ENCODE measurements around the gene CMIP. TPM values are rescaled to one million over a fixed set of nuclear protein-coding genes. Genes with fewer than 3 reads are reported as not detected.

The CMIP gene
- total RNA-seq, 5 donors from 2014 or later (not counting 1 experiment from before 2014, with no cell fraction given), result 39.8 to 55.9 (median 42.6) TPM

DNA sequence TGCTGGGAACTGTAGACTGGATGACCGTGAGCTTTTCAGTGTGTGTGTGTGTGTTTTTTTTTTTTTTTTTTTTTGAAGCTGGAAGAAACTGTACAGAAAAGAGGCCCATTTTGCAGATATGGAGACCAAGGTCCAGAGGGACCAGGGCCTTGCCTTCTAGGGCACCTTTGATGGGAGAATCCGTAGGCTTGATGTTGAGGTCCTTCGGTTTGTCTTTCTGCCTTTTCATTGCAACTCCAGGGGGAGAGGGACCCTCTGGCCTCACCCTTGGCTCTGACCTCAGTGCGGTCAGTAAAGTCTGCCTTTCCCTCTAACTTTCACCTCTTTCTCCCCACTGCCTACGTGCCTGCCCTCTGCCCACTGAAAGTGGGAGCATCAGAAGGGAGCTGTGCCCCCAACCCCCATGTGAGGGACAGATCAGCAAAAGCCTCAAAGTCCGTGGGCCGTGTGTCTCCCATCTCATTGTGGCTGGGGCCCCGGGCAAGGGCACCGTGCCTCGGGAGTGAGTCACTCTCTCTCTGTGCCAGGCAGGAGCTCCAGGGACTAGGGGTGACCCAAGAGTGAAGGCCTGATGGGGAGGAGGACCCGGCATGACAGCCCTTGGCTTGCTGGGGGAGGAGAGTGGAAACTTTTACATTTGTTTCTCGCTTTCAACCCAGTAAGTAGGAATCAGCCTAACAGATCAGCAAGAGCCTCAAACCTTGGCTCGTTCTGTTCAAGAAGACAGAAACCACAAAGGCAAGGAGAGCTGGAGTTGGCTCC is 123.6 kb downstream of the CMIP start:
- ATAC-seq (replicated peaks in 1 of 4), result no peak
- no peak overlapping the region for H3K27ac ChIP-seq (ENCODE audit: low read length)

DNA sequence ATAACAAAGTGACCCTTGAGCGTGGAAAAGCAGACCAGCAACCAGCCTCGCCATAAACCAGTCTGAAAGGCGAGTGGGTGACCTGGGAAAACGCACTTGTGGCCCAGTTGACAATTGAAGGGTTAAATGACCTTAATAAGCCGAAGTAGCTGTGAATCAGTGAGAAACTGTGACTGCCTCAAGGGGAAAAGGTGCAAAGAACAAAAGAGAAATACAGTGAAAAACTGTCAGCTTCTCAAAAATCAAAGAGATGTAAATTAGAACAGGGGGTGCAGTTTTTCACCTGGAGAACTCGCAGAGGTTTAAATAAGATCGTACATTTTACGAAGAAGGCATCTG is 124.1 kb downstream of the CMIP start:
- CTCF ChIA-PET, result no interaction called here
- Mint-ChIP-seq H3K4me3 (no peak overlapping the region), H3K4me1 (peaks cover 24 to 39% (median 27%) of the 10 kb centered on the region in 3 donors), H3K27ac (no peak overlapping the region), H3K9me3 (peaks cover 0 to 3% (median 0%) of the 10 kb centered on the region in 3 donors), H3K27me3 (no peaks in the 10 kb centered on the region), H3K36me3 (peaks cover 12% of the 10 kb centered on the region)
- H3K4me1 ChIP-seq (ENCODE audit: control insufficient read depth in 1 of 2, extremely low read depth in 1 of 2, insufficient read depth in 2 of 2, low read length in 2 of 2), result peaks cover 0 to 28% of the 10 kb centered on the region in 2 experiments
- H3K36me3 ChIP-seq (ENCODE audit: control insufficient read depth in 2 of 2, extremely low read depth in 1 of 2, insufficient read depth in 1 of 2, low read length in 1 of 2), result peaks cover 0 to 3% of the 10 kb centered on the region in 2 donors
- ATAC-seq (replicated peaks in 1 of 4) (no peak), DNase-seq (no peak)
- H3K4me3 ChIP-seq (ENCODE audit: control insufficient read depth in 1 of 2, extremely low read depth in 1 of 2, low read length in 1 of 2), result no peak overlapping the region
- no peak overlapping the region for H3K27ac ChIP-seq (ENCODE audit: low read length)
- H3K27me3 ChIP-seq (replicated peaks in 1 of 2; ENCODE audit: control insufficient read depth in 2 of 2, extremely low read depth in 1 of 2, insufficient read depth in 2 of 2, low read length in 1 of 2), result no peaks in the 10 kb centered on the region
- WGBS (ENCODE audit: insufficient coverage), result 65% methylated on average over 8 of the region's 8 CpGs
- H3K9me3 ChIP-seq, result no peaks in the 10 kb centered on the region
- POLR2A ChIA-PET, result no interaction called here

More for the DNA sequence above, 123.6 kb downstream of the CMIP start:
- Histone ChIP-seq H3K9me3 (no peaks in the 10 kb centered on the region), H3K27me3 (replicated peaks in 1 of 2; ENCODE audit: control insufficient read depth in 2 of 2, extremely low read depth in 1 of 2, insufficient read depth in 2 of 2, low read length in 1 of 2) (no peaks in the 10 kb centered on the region), H3K36me3 (ENCODE audit: control insufficient read depth in 2 of 2, extremely low read depth in 1 of 2, insufficient read depth in 1 of 2, low read length in 1 of 2) (peaks cover 0 to 3% of the 10 kb centered on the region in 2 donors), H3K4me3 (ENCODE audit: control insufficient read depth in 1 of 2, extremely low read depth in 1 of 2, low read length in 1 of 2) (no peak overlapping the region), H3K4me1 (ENCODE audit: control insufficient read depth in 1 of 2, extremely low read depth in 1 of 2, insufficient read depth in 2 of 2, low read length in 2 of 2) (peaks cover 0 to 32% of the 10 kb centered on the region in 2 experiments)
- H3K9me3 Mint-ChIP-seq, result peaks cover 0 to 3% (median 0%) of the 10 kb centered on the region in 3 donors
- H3K36me3 Mint-ChIP-seq, result peaks cover 12% of the 10 kb centered on the region
- WGBS (ENCODE audit: insufficient coverage), result 50% methylated on average over 8 of the region's 13 CpGs
- peaks cover 28 to 39% (median 30%) of the 10 kb centered on the region in 3 donors for H3K4me1 Mint-ChIP-seq
- DNase-seq, result peak in 1 of 35 experiments; percentile 14
- ChIA-PET POLR2A (interaction anchor here in 1 of 2 donors (0.7 kb wide), 1 partner anchor 25 kb away, joined by 3 read pairs; no protein-coding TSS in a partner anchor), CTCF (no interaction called here)
- H3K27me3 Mint-ChIP-seq, result no peaks in the 10 kb centered on the region
- H3K27ac Mint-ChIP-seq, result peak overlapping the region; percentile 36 to 69
- no peak overlapping the region for H3K4me3 Mint-ChIP-seq

DNA sequence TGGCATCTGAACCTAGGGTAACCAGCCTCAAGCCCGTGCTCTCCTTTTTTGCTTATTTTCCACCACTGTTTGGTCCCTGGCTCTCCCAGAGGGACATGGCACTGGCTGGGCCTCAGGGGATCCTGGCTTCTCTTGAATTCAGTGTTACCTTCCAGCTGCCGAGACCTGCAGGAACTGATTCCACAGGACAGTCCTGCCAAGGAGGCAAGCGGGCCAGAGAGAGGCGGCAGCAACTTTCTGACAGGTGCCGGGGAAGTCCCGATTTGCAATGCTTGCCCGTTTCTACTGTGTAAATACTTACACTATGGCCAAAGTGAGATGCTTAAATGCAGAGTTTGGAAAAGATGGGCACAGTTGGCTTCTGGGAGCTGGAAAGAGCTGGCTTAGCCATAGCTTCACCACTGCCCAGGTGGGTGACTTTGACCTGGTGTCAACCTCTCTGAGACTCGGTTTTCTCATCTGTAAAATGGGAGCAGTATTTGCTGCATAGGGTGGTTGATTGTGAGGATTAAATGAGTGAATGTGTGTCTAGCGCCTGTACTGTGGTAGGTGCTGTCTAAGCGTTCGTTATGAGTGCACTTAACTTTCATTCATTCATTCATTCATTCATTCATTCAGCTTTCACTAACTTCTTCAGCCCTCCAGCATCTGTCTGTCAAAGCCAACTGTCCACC is 124.9 kb downstream of the CMIP start:
- Mint-ChIP-seq H3K27me3 (no peaks in the 10 kb centered on the region), H3K27ac (no peak overlapping the region), H3K4me3 (no peak overlapping the region), H3K36me3 (peaks cover 8% of the 10 kb centered on the region), H3K4me1 (peaks cover 23 to 31% (median 27%) of the 10 kb centered on the region in 3 donors), H3K9me3 (peaks cover 0 to 3% (median 0%) of the 10 kb centered on the region in 3 donors)
- H3K4me3 ChIP-seq (ENCODE audit: control insufficient read depth in 1 of 2, extremely low read depth in 1 of 2, low read length in 1 of 2), result no peak overlapping the region
- DNase-seq (no peak), ATAC-seq (replicated peaks in 1 of 4) (no peak)
- whole genome bisulfite sequencing (ENCODE audit: insufficient coverage), result 90% methylated on average over 7 of the region's 11 CpGs
- no peaks in the 10 kb centered on the region for H3K9me3 ChIP-seq
- H3K27me3 ChIP-seq (replicated peaks in 1 of 2; ENCODE audit: control insufficient read depth in 2 of 2, extremely low read depth in 1 of 2, insufficient read depth in 2 of 2, low read length in 1 of 2), result no peaks in the 10 kb centered on the region
- no peak overlapping the region for H3K27ac ChIP-seq (ENCODE audit: low read length)
- peaks cover 0 to 31% of the 10 kb centered on the region in 2 experiments for H3K4me1 ChIP-seq (ENCODE audit: control insufficient read depth in 1 of 2, extremely low read depth in 1 of 2, insufficient read depth in 2 of 2, low read length in 2 of 2)
- CTCF ChIA-PET, result no interaction called here
- H3K36me3 ChIP-seq (ENCODE audit: control insufficient read depth in 2 of 2, extremely low read depth in 1 of 2, insufficient read depth in 1 of 2, low read length in 1 of 2), result peaks cover 0 to 3% of the 10 kb centered on the region in 2 donors
- POLR2A ChIA-PET, result no interaction called here

DNA sequence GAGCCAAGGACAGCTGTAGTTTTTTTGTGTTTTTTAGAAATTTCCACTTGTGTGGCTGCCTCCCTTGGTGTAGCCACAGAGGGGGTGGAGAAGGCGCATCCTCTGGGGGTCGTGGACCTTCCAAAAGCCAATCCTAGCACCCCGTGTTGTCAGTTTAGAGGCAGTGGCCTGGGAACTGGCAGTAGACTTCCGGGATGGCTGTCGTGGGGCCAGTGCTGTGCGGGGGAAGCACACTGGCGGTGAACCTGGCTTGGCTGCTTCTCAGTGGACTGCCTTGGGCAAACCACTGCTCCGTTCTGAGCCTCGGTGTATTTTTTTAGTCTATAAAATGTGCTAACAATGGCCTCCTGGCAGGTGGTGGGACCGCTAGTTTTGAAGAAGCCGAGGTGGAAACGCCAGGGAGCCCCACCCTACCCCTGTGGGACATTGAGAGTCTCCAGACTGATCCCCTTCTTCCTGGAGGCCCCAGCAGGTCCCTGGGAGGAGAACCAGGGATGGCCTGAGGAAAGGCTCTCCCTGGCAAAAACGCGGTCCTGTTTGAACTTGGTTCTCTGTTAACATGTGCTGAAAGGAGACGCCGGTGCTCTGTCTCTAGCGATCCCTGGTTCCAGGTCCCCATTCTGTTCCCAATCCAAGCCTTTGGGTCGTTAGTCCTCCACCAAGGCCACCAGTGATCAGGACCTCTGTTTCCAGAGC is 125.7 kb downstream of the CMIP start:
- Mint-ChIP-seq H3K4me3 (no peak overlapping the region), H3K27ac (no peak overlapping the region), H3K27me3 (no peaks in the 10 kb centered on the region), H3K4me1 (peaks cover 24 to 36% (median 25%) of the 10 kb centered on the region in 3 donors), H3K9me3 (peaks cover 0 to 3% (median 0%) of the 10 kb centered on the region in 3 donors), H3K36me3 (peaks cover 6% of the 10 kb centered on the region)
- Histone ChIP-seq H3K4me1 (ENCODE audit: control insufficient read depth in 1 of 2, extremely low read depth in 1 of 2, insufficient read depth in 2 of 2, low read length in 2 of 2) (peaks cover 0 to 31% of the 10 kb centered on the region in 2 experiments), H3K27ac (ENCODE audit: low read length) (no peak overlapping the region), H3K27me3 (replicated peaks in 1 of 2; ENCODE audit: control insufficient read depth in 2 of 2, extremely low read depth in 1 of 2, insufficient read depth in 2 of 2, low read length in 1 of 2) (no peaks in the 10 kb centered on the region), H3K36me3 (ENCODE audit: control insufficient read depth in 2 of 2, extremely low read depth in 1 of 2, insufficient read depth in 1 of 2, low read length in 1 of 2) (no peaks in the 10 kb centered on the region), H3K4me3 (ENCODE audit: control insufficient read depth in 1 of 2, extremely low read depth in 1 of 2, low read length in 1 of 2) (no peak overlapping the region), H3K9me3 (no peaks in the 10 kb centered on the region)
- DNase-seq, result no peak
- no peak for ATAC-seq (replicated peaks in 1 of 4)
- ChIA-PET POLR2A (no interaction called here), CTCF (no interaction called here)
- 96% methylated on average over 18 of the region's 18 CpGs for WGBS (ENCODE audit: insufficient coverage)

DNA sequence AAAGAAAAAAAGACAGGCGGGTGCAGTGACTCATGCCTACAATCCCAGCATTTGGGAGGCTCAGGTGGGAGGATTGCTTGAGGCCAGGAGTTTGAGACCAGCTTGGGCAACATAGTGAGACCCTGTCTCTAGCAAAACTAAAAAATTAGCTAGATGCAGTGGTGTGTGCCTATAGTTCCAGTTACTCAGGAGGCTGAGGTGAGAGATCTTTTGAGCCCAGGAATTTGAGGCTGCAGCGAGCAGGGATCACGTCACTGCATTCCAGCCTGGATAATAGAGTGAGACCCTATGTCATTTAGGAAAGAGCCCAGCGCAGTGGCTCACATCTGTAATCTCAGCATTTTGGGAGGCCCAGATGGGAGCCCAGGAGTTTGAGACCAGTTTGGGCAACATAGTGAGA is 126.6 kb downstream of the CMIP start:
- H3K27me3 Mint-ChIP-seq, result no peaks in the 10 kb centered on the region
- ChIA-PET CTCF (no interaction called here), POLR2A (no interaction called here)
- H3K9me3 Mint-ChIP-seq, result peaks cover 0 to 3% (median 0%) of the 10 kb centered on the region in 3 donors
- no peak overlapping the region for H3K4me3 ChIP-seq (ENCODE audit: control insufficient read depth in 1 of 2, extremely low read depth in 1 of 2, low read length in 1 of 2)
- H3K4me3 Mint-ChIP-seq, result no peak overlapping the region
- DNase-seq, result no peak
- no peak overlapping the region for H3K27ac ChIP-seq (ENCODE audit: low read length)
- H3K27me3 ChIP-seq (replicated peaks in 1 of 2; ENCODE audit: control insufficient read depth in 2 of 2, extremely low read depth in 1 of 2, insufficient read depth in 2 of 2, low read length in 1 of 2), result no peaks in the 10 kb centered on the region
- peaks cover 4% of the 10 kb centered on the region for H3K36me3 Mint-ChIP-seq
- no peak overlapping the region for H3K27ac Mint-ChIP-seq
- no peak for ATAC-seq (replicated peaks in 1 of 4)
- H3K36me3 ChIP-seq (ENCODE audit: control insufficient read depth in 2 of 2, extremely low read depth in 1 of 2, insufficient read depth in 1 of 2, low read length in 1 of 2), result no peaks in the 10 kb centered on the region
- WGBS (ENCODE audit: insufficient coverage), result 88% methylated on average over 1 of the region's 4 CpGs
- peaks cover 24 to 36% (median 28%) of the 10 kb centered on the region in 3 donors for H3K4me1 Mint-ChIP-seq
- peaks cover 0 to 31% of the 10 kb centered on the region in 2 experiments for H3K4me1 ChIP-seq (ENCODE audit: control insufficient read depth in 1 of 2, extremely low read depth in 1 of 2, insufficient read depth in 2 of 2, low read length in 2 of 2)
- H3K9me3 ChIP-seq, result no peaks in the 10 kb centered on the region

DNA sequence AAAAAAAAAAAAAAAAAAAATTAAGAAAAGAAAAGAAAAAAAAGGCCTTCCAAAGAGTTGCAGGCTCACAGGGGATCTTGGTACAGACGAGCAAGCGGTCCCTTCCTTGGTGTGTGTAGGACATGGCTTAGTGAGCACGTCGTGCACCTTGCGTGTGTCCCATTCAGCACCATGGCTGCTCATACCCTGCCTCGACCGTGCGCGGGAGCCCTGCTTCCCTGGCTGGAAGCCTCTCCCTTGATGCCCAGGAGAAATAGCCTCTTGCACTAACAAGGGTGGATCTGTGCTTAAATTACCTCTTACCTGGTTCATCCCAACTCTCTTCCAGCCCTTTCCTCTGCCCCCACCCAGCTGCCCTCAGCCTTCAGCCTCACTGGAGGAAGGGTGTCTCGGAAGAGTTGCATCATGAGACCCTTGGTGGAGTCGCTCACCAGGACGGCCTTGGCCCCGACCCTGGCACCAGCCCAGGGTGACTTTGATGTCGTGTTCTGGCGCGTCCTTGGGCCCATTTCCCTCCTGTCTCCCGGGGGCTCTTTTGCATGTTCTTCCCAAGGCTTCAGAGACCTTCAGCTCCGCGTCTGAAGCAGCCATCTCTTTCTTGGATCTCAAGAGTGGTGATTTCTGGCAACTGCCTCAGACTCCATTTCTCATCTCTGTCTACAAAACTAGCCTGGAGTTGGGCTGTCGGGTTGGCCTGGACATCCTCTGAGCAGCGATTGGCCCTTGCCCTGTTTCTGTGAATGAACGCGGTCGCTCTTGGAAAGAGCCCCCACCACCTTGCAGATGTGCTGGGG is 127.2 kb downstream of the CMIP start:
- no peak overlapping the region for H3K27ac Mint-ChIP-seq
- POLR2A ChIA-PET, result no interaction called here

More for the DNA sequence above, 127.2 kb downstream of the CMIP start:
- Histone ChIP-seq H3K36me3 (ENCODE audit: control insufficient read depth in 2 of 2, extremely low read depth in 1 of 2, insufficient read depth in 1 of 2, low read length in 1 of 2) (peaks cover 0 to 3% of the 10 kb centered on the region in 2 donors), H3K9me3 (no peaks in the 10 kb centered on the region), H3K27ac (ENCODE audit: low read length) (no peak overlapping the region), H3K4me3 (ENCODE audit: control insufficient read depth in 1 of 2, extremely low read depth in 1 of 2, low read length in 1 of 2) (no peak overlapping the region), H3K27me3 (replicated peaks in 1 of 2; ENCODE audit: control insufficient read depth in 2 of 2, extremely low read depth in 1 of 2, insufficient read depth in 2 of 2, low read length in 1 of 2) (no peaks in the 10 kb centered on the region), H3K4me1 (ENCODE audit: control insufficient read depth in 1 of 2, extremely low read depth in 1 of 2, insufficient read depth in 2 of 2, low read length in 2 of 2) (peaks cover 0 to 31% of the 10 kb centered on the region in 2 experiments)
- Mint-ChIP-seq H3K4me3 (no peak overlapping the region), H3K36me3 (no peaks in the 10 kb centered on the region), H3K9me3 (no peaks in the 10 kb centered on the region), H3K4me1 (peaks cover 24 to 36% (median 28%) of the 10 kb centered on the region in 3 donors), H3K27me3 (no peaks in the 10 kb centered on the region)
- ATAC-seq (replicated peaks in 1 of 4) (no peak), DNase-seq (no peak)
- CTCF ChIA-PET, result no interaction called here
- 98% methylated on average over 17 of the region's 24 CpGs for WGBS (ENCODE audit: insufficient coverage)

All from T-cell (primary cell).